Measurements from ENCODE around the gene POLR2J.
"Not testable (repeated sequence)": the region's sequence is repeated elsewhere in the genome, so short reads cannot be mapped to it uniquely, and the experiment has no call there.

The POLR2J gene

DNA sequence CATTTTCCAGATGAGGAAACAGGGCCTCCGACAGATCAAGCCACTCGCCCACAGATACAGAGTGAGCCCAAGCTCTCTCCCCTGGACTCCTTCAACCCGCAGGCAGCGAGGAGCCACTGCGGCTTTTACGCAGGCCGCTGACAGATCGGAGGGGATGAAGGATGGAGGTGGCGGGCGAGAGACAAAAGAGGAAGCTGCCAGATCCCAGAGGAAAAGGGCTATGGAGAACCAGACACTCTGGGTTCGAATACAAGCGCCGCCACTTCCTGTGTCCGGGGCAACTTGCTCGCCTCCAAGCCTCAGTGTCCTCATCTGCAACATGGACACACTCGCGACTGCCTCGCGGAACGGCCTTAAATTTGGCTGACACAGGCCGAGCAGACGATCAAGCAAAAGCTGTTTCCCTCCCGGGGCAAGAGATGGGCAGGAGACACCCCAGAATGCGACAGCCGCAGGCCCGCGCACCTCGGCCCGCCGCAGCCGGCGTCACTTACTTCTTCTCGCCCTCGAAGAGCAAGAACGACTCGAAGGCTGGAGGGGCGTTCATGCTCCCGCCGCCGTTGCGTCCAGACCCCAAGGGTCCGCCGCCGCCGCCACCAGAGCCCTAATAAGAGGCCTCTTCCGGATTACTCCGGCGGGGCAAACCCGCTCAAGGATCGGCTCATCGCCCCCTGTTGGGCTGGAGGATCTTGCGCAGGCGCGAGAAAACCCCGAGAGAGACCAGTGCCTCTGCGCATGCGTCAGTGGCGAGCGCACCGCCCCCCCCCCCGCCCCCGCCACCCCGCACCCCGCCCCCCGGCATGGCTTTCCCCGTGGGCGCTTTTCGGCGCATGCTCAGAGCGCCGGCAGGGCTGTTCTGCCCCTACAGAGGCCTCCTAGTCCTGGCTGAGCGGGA lies at the start of gene POLR2J:
POLR2J (minus strand) TSS at position 609 of the 895 bp plus-strand sequence; CDS start at position 547, 62 bp downstream.
- peak; percentile 87 to 88 for DNase-seq

DNA sequence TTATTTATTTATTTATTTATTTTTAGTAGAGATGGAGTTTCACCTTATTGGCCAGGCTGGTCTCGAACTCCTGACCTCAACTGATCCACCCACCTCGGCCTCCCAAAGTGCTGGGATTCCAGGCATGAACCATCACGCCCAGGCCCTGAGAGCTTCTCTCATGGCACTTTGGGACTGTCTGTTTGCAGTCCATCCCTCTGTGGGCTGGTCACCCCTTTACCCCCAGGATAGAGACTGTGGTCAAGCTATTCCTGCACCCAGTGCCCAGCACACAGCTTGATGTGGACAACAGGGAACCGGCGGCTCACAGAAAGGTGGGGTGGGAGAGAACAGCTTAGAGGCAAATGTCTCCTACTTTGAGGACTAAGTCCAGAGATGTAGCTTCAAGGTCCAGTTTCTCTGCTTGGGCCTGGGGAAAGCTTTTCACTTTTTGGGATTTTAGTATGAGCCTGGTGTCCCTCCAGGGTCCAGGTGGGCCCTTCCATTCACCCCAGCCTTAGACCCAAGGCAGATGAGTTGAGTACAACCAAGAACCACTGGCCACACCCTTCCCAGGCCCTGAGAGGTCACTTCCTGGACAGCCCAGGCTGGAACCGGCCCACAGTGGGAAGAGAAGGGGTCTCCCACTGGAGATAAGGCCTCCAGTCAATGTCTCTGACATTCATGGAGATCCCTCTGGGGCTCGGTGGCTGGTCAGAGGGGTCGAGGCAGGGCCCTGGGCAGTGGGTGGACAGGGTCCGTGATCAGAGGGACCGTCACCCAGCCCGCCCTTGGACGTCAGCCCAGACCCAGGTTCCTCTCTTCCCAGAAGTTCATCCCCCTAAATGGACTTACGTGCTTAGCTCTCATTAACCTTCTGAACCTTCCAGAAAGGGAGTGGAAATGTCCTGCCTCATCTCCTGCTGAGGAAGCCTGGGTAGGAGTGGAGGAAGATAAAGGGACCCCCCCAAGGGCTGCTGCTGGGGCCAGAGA lies 49.4 kb upstream of the POLR2J start:
- DNase-seq, result not testable (repeated sequence)

DNA sequence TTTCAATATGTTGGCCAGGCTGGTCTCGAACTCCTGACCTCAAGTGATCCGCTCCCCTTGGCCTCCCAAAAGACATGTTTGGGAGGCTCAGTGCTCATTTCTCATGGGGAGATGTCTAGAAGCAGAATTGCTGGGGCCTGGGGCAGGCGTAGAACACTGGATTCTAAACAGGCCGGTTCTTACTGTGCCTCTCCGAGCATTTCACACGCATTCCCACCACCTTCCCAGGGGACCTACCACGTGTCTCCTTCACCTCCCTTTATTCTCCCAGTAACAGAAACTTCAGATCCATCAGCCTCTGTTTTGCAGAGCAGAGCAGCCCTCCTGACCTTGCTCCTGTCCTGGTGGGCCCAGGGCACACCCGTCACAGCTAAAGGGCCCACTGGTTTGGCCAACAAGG lies 48.5 kb upstream of the POLR2J start:
- not testable (repeated sequence) for DNase-seq

DNA sequence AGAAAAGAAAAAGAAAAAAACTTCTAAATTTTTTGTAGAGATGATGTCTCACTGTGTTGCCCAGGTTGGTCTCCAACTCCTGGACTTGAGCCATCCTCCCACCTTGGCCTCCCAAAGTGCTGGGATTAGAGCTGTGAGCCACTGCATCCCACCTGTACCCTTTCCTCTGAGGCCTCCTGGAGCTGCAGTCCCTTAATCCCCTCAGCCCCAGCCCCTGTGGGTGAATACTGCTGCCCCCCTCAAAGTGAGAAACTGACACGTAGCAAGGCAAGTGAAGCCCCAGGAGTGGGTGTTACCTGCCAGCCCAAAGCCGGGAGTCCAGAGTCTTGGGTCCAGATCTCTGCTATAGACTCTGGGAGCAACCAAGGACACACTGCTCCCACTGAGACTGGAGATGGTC lies 46.1 kb upstream of the POLR2J start:
- DNase-seq, result not testable (repeated sequence)

DNA sequence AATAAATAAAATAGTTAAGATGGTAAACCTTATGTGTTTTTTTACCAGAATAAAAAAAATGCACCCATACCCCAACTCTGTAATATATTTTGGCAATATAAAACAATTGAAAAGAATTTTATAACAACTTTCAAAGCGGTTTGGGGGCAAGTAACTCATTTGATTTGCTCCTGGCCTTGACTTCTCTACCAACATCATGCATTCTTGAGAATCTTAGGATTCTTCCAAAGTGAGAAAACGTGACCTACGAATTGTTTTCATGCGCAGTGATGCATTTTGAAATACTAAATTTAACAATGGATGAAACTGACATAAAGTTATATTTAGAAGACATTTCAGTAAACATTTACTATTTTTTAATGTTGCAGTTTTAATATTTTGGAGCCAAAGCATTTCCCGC lies 42.1 kb upstream of the POLR2J start:
- DNase-seq, result not testable (repeated sequence)

DNA sequence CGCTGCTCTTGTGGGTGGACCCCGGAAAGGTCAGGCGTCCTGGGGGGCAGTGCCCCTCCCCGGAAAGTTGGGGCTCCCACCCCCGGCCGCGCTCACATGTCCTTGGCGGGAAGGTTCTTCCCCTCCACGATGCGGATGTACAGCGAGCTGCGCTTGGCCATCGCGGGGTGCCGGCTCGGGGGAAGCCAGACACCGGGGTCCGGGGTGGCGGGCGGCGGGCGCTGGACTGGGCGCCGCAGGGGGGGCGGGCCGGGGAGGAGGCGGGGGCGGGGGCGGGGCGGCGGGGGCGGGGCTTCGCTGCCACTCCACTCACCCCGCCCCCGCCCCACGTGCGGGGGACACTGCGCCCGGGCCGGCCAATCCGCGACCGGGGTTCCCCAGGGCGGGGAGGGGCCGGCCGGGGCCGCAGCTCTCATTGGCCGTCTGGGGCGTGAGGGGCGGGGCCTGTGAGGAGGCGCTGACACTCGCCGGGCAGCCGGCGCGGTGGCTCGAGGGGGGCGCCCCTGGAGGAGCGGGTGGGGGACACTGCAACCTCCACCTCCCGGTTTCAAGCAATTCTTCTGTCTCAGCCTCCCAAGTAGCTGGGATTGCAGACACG lies 38.9 kb upstream of the POLR2J start, which contains the start of gene RASA4B:
RASA4B (minus strand) TSS at position 228 of the 598 bp plus-strand sequence; CDS start at position 161, 67 bp downstream.
- DNase-seq, result not testable (repeated sequence)

DNA sequence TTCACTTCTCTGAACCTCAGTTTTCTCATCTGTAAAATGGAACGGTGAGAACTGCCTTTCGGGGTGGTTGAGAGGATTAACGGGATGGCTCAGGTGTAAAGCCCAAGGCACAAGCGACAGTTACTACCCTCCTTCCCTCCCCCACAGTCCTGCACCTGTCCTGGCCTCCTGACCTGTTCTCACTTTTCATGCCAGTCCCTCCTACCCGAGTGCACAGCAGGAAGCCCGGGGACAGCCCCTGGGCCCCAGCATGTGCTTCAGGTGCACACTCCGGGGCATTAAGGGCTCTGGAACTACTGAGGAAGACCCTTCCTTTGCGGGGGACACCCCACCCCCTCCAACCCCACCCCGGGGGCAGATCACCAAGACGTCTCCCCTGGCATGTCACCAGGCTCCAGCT lies 38.2 kb upstream of the POLR2J start:
- not testable (repeated sequence) for DNase-seq

DNA sequence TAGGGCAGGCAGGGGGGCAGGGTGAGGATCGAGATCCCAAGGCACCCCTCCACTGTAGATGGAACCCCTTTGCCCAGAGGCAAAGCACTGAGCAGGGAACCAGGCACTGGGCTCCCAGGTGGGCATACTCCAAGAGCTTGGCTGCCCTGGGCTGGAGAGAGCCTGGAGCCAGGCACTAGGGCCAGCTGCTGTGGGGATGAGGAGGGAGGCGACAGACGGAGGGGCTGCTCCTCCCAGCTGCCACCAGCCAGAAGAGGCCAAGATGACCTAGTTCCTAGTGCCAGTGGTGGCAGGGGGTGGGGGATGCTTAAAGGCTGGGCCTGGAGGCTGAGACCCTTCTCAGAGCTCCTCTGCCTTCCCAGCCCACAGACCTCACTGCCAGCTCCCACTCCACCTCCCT lies 37.2 kb upstream of the POLR2J start:
- not testable (repeated sequence) for DNase-seq

DNA sequence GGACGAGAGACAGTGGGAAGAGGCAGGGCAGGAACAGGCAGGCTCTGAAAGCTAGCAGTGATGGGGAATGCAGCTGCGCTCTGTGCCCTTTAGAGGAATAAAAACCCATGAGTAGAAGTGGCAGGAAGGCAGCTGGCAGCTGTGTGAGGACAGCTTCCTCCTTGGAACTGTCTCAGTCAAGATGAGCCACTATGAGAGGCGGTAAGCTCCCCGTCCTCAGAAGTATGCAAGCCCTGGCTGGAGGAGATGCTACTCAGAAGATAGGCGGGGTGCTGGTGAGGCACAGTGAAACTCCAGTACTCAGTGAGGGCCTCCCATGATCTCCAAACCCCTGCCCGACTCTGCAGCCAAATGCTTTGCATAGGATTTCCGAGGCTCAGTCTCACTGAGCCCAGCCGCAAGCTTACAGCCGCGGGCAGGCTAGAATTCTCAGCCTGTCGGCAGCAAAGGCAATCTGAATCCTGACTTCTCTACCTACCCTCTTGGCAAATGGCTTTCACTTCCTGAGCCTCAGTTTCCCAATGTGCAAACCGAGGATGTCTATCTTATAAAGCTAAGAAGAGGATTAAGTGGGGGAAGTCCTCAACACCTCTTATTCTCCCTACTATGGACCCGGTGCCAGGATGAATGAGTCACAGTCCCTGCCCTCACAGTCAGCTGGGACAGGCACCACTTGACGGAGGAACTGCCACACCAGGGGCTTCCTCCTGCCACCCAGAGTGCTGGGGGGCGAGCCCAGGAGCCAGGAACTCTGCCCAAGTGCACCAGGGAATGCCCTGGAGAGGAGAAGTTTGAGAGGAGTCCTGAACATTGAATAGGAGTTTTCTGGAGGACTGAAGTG lies 36.4 kb upstream of the POLR2J start:
- DNase-seq, result not testable (repeated sequence)

DNA sequence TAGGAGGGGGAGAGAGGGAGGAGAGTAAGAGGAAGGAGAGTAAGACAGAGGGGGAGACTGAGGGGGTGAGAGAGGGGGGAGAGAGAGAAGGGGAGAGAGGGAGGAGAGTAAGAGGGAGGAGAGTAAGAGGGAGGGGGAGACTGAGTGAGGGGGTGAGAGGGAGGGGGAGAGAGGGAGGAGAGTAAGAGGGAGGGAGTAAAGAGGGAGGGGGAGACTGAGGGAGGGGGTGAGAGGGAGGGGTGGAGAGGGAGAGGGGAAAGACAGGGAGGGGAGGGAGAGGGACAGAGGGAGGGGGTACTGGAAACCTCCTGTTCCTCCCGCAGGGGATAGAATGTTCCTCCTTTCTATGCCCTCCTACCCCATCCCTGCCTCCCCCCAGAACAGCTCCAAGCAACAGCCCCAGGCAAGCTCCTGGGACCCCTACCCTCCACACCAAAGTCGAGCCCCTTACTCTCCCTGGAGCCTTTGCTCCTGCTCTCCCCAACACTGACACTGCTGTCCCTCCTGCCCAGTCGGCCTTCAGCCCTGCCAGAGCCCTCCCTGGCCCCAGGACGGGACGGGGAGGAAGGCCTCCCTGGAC lies 34.0 kb upstream of the POLR2J start:
- not testable (repeated sequence) for DNase-seq

DNA sequence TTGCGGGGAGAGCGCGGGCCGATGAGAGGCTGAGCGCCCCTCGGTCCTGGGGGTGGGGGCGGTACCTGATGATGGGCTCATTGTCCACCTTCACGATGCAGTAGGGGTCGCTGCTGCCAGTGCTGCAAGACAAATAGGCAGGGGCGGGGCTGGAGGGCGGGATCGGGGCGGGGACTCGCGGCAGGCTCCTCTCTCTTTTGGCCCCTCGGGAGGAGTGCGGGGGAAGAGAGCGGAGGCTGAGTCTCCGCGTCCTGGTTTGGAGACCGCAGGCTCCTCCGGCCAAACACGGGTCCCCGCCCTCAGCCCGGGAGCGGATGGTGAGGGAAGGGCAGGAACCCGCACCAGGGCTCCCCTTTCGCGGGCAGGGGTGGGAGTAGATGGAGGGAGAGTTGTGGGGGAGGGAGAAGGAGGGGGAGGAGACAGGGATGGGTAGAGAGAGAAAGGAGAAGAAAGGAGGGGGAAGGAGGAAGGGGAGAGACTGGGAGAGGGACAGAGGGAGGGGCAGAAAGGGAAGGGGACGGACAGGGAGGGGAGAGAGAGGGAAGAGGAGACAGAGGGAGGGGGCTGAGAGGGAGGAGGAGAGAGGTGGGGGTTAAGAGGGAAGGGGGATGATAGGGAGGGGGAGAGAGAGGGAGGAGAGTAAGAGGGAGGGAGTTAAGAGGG lies 33.3 kb upstream of the POLR2J start:
- DNase-seq, result not testable (repeated sequence)

DNA sequence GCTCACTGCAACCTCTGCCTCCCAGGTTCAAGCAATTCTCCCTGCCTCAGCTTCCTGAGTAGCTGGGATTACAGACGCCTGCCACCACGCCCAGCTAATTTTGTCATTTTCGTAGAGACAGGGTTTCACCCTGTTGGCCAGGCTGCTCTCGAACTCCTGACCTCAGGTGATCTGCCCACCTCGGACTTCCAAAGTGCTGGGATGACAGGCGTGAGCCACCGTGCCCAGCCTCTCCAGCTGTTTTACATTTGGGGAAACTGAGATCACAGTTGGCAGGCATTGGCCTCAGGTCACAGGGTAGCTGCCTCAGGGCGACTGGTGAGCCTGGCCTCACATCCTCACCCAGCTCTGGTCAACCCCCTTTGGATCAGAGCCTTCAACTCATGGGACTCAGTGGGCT lies 31.9 kb upstream of the POLR2J start:
- not testable (repeated sequence) for DNase-seq

DNA sequence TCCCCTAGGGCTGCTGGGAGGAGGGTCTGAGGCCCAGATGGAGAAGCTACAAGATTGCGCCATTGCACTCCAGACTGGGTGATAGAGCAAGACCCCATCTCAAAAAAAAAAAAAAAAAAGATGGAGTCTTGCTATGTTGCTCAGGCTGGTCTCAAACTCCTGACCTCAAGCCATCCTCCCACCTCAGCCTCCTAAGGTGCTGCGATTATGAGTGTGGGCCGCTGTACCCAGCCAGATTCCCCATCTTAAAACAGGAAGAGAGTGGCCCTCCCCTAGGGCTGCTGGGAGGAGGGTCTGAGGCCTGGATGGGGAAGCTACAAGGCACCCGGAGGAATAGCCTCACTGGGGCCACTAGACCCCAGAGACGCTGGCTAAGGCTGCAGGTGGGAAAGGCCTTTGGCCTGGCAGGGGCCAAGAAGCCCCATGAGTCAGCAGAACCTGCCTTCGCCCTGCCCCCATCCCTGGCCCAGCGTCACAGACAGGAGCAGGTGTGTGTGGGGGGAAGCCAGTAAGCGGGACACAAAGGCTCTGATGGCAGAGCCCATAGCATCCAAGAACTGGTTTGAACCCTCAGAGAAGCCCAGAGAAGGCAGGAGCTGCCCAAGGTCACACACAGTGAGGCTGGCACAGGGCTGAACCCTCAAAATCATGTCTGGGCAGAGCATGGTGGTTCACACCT lies 28.8 kb upstream of the POLR2J start:
- not testable (repeated sequence) for DNase-seq

DNA sequence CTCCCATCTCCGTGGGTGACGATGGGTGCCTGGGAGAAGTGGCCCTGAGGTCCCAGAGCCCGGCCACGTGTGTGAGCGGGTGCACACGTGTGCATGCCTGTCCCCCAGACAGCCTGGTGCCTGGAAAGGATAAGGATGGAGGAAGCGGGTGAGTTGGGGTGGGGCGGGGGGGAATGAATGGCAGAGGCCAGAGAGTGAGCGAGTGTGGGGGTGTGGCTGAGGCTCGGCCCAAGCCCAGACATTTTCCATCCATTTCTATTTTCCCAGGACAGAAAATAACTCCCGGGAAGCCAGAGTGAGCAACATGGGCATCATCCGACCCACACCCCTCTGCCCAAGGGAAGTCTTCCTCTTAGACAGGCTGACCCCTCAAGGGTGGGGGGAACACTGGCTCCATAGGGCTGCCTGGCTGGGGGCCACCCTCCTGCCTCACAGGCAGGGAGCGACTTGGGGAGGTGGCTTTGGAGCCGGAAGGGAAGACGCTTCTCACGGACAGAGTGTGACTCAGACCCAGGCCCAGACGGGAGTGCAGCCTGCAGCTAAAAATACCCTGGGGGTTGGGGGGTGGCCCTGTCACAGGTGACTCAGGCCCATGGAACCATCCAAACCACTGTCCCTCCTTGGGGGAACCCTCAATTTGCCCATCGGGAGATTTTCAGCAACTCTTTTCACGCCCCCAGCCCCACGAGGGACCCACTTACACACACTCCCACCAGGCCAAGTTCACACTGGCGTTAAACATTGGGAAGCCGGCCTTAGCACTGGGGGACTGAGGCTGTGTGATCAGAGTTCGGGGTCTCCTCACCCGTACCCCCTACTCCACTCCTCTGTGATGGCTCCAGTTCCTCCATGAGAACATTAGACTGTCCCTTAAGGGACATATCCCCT lies 26.8 kb upstream of the POLR2J start:
- DNase-seq, result not testable (repeated sequence)

DNA sequence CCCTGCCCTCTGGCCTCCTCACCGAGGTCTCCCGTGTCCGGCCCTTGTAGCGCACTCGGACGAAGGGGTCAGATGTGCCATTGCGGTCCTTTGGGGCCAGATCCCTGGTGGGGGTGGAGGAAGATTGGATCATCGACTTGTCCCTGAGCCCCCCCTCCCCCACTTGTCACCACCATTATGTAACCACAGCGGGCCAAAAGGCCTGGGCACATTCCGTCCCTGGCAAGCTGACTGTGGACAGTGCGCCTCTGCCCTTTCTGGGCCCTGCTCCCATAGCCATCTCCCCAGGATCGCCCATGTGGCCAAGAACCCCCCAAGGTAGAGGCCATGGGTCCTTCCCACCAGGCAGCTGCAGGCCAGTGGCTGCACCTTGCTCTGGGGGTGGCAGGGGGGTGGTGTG lies 24.4 kb upstream of the POLR2J start:
- not testable (repeated sequence) for DNase-seq

DNA sequence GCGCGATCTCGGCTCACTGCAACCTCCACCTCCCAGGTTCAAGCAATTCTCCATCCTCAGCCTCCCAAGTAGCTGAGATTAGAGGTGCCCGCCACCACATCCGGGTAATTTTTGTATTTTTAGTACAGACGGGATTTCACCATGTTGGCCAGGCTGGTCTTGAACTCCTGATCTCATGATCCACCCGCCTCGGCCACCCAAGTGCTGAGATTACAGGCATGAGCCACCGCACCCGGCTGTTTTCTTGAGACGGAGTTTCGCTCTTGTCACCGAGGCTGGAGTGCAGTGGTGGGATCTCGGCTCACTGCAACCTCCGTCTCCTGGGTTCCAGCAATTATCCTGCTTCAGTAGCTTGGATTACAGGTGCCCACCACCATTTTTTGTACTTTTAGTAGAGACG lies 19.6 kb upstream of the POLR2J start:
- DNase-seq, result not testable (repeated sequence)

DNA sequence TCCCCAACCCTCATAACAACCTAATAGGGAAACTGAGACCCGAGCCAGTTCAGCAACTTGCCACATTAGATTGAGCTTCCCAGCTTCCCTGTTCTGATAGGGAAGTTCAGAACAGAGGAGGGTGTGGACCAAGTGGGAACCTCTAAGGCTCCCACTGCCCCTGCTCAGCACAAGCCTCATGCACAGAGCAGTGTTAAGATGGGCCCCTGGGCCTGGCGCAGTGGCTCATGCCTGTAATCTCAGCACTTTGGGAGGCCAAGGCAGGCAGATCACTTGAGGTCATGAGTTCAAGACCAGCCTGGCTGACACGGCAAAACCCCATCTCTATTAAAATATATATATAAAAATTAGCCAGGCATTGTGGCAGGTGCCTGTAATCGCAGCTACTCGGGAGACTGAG lies 18.6 kb upstream of the POLR2J start:
- DNase-seq, result peak in 1 of 2 donors; percentile 10

DNA sequence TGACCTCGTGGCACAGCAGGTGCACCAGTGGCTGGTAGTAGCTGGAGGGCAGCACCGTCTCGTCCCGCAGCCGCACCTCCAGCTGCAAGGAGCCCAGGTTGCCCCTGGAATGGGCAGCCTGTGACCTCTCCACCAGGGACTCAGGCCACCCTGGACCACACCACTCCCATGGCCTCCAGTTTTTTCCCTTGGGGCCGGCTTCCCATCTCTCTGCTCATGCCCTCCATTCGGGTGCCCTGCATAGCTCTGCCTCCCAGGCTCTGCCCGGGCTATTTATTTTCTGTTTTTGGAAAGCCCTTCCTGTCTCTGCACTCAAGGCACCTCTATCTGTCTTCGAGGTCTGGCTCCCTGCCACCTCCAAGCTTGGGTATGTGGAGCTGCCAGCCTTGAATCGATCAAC lies 18.1 kb upstream of the POLR2J start:
- not testable (repeated sequence) for DNase-seq
